ENCODE results near the gene RHOT1.
"Not testable (repeated sequence)": the region's sequence is repeated elsewhere in the genome, so short reads cannot be mapped to it uniquely, and the experiment has no call there.

RHOT1 gene

DNA sequence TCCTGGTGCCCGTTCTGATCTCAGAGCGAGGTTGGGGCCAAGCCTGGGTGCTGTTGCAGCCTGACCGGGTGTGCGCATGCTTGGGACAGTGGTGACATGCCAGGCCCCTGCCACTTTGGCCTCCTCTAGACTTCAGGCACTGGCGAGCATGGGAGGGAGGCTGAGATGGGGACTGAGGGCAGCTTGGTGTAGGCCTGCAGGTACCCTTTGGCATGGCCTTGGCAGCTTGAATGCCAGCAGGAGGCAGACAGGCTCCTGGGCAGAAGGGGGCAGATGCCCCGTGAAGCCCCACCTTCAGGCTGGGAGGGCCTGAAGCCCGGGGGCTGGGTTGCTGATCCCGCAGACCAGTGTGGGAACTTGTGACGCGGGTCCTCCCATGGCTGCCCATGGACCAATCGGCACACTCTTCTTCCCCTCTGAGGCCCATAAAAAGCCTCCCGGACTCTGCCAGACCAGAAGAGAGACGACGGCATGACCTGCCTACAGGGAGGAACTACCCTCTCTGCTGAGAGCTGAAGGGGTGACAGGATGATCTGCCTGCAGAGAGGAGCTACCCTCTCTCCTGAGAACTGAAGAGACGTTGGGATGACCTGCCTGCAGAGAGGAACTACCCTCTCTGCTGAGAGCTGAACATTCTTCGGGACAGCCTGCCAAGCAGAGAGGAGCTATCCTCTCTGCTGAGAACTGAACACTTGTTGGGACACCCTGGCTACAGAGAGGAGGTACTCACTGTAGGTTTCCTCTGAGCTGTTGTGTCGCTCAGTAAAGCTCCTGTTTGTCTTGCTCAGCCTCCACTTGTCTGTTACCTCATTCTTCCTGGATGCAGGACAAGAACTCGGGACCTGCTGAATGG lies 17.5 kb downstream of the RHOT1 start:
- DNase-seq (ENCODE audit: low spot score) = no peak

- peak; percentile 3 for DNase-seq (ENCODE audit: low spot score)
Measured at GRCh38 chr17:32160526-32160925, 18.2 kb downstream of the RHOT1 start.

DNA sequence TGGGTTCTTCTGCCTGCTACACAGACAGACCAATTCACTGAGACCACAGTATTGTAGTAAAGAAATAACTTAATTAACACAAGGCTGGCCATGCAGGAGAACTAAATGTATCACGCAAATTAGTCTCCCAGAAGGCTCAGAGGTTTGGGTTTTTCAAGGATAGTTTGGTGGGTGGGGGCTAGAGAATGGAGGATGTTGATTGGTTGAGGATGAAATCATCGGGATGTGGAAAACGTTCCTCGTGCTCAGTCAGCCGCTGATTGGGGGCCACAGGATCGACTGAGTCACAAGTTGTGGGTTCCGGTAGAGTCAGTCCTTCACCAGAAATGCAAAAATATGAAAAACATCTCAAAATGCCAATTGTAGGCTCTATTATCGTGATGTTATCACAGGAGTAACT lies 18.7 kb downstream of the RHOT1 start:
- DNase-seq (ENCODE audit: low spot score) = peak; percentile 32

GRCh38 chr17:32161506-32162365 lies 19.4 kb downstream of the RHOT1 start:
- DNase-seq (ENCODE audit: low spot score) = peak; percentile 90

GRCh38 chr17:32174889-32175288 lies 32.6 kb downstream of the RHOT1 start:
- DNase-seq (ENCODE audit: low spot score) = no peak

GRCh38 chr17:32178679-32179078 lies 36.4 kb downstream of the RHOT1 start:
- DNase-seq (ENCODE audit: low spot score) = not testable (repeated sequence)

DNA sequence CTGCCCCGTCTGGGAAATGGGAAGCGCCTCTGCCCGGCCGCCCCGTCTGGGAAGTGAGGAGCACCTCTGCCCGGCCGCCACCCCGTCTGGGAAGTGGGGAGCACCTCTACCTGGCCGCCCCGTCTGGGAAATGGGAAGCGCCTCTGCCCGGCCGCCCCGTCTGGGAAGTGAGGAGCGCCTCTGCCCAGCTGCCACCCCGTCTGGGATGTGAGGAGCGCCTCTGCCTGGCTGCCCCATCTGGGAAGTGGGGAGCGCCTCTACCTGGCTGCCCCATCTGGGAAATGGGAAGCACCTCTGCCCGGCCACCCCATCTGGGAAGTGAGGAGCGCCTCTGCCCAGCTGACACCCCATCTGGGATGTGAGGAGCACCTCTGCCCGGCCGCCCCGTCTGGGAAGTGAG lies 36.8 kb downstream of the RHOT1 start:
- not testable (repeated sequence) for DNase-seq (ENCODE audit: low spot score)

- DNase-seq (ENCODE audit: low spot score) = not testable (repeated sequence)
Measured at GRCh38 chr17:32179526-32179925, 37.2 kb downstream of the RHOT1 start.

- not testable (repeated sequence) for DNase-seq (ENCODE audit: low spot score)
Measured at GRCh38 chr17:32180262-32180661, 38.0 kb downstream of the RHOT1 start.

DNA sequence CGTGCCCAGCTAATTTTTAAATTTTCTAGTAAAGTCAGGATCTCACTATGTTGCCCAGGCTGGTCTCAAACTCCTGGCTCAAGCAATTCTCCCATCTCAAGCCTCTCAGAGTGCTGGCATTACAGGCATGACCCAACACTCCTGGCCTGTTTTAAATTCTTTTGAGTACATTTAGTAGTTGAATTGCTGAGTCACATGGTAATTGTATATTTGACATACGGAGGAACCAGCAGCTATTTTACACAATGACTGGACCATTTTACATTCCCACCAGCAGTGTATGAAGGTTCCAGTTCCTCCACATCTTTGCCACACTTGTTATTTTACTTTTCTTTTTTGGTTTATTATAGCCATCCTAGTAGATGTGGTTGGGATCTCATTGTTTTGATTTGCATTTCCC lies 43.6 kb downstream of the RHOT1 start:
- DNase-seq (ENCODE audit: low spot score) = no peak

DNA sequence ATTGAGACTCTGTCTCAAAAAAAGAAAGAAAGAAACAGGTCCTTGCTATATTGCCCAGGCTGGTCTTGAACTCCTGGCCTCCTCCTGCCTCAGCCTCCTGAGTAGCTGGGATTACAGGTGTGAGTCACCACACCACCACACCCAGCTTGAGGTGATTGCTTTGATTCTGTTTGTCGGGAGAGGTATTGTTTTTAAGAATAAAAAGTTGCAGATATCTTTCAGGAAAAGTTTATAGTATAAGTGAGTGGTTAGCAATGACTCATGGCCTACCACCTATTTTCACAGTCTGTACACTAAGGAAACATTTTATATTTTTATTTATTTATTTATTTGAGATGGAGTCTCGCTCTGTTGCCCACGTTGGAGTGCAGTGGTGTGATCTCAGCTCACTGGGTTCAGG lies 45.0 kb downstream of the RHOT1 start:
- DNase-seq (ENCODE audit: low spot score) = no peak

DNA sequence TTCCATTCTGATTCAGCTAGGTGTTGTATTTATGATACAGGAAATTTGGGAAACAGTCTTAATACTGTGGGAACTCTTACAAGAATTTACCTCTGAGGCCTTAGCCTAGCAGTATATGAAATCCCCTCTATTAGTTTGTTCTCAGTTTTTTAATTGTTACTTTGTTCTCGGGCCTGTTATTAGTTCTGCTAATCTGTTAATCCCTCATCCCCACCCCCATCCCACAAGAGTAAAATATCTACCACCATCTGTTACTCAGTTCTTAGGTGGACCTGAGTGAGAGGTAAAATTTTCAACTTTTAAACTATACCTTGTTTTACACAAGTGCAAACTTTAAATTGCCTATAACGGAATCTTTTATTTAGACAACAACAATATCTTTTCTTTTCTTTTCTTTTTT lies 47.0 kb downstream of the RHOT1 start:
- no peak for DNase-seq (ENCODE audit: low spot score)

- DNase-seq (ENCODE audit: low spot score) = peak; percentile 21
Measured at GRCh38 chr17:32191306-32191705, 49.0 kb downstream of the RHOT1 start.

DNA sequence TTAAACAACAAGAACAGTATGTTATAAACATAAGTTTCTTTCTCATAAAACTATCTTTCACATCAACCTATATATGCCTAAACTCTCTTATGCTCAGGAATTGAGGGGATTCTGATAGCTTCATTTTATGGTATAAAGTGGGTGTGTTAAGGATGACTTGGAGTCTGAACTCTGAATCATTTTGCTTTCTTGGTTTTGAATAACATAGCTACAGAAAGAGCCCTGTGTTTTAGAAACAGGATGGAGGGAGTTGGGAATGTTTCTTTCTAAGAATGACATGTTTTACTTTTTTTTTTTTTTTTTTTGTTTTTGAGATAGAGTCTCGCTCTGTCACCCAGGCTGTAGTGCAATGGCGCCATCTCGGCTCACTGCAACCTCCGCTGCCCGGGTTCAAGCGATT lies 50.1 kb downstream of the RHOT1 start:
- no peak for DNase-seq (ENCODE audit: low spot score)

DNA sequence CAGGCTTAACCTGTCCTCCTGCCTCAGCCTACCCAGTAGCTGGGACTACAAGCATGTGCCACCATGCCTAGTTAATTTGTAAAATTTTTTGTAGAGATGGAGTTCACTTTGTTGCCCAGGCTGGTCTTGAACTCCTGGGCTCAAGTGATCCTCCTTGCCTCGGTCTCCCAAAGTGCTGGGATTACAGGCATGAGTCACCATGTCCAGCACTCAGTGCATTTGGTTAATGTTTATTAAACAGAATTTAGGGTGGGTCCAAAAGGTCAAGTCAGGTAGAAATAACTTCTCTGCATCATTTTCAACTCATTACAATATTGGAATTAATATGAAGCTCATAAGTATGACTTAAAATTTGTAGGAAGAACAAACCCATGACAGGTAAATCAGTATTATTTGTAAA lies 55.7 kb downstream of the RHOT1 start:
- no peak for DNase-seq (ENCODE audit: low spot score)

DNA sequence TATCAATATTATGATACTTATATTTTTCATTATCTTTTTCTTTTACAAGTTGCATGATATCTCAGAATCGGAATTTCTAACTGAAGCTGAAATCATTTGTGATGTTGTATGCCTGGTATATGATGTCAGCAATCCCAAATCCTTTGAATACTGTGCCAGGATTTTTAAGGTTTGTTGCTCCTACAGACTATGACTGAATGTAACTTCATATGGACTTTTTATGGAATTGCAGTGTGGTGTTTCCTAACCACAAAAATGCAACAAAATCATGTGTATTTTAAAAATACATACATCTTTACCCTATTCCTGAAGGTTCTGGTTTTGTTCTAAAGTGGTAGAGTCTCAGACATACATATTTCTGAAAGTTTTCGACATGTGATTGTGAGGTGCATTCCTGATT lies 64.6 kb downstream of the RHOT1 start:
- DNase-seq (ENCODE audit: low spot score) = no peak

- no peak for DNase-seq (ENCODE audit: low spot score)
Measured at GRCh38 chr17:32208436-32208835, 66.1 kb downstream of the RHOT1 start.

GRCh38 chr17:32209608-32210007 lies 67.3 kb downstream of the RHOT1 start:
- DNase-seq (ENCODE audit: low spot score) = no peak

DNA sequence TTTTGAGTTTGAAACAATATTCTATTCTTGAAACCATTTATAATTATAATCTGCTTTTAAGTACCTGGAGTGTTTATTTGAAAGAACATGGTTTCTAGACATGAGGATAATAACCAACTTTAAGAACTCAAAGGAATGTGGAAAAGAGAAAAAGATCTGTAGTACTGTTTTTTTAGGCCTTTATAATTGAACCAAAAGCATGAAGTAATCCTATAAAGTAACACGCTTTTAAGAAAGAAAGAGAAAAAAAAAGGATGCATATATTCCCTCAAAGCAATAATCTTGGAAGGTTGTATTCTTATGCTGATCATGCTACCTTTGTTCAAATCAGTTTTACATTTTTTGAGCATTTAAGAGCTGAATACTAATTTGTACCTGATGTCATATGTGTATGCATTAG lies 69.4 kb downstream of the RHOT1 start:
- DNase-seq (ENCODE audit: low spot score) = no peak

- DNase-seq (ENCODE audit: low spot score) = no peak
Measured at GRCh38 chr17:32215696-32216095, 73.4 kb downstream of the RHOT1 start.

GRCh38 chr17:32222621-32223020 lies 80.3 kb downstream of the RHOT1 start:
- DNase-seq (ENCODE audit: low spot score) = peak; percentile 73

GRCh38 chr17:32223703-32224102 lies 81.4 kb downstream of the RHOT1 start:
- no peak for DNase-seq (ENCODE audit: low spot score)

DNA sequence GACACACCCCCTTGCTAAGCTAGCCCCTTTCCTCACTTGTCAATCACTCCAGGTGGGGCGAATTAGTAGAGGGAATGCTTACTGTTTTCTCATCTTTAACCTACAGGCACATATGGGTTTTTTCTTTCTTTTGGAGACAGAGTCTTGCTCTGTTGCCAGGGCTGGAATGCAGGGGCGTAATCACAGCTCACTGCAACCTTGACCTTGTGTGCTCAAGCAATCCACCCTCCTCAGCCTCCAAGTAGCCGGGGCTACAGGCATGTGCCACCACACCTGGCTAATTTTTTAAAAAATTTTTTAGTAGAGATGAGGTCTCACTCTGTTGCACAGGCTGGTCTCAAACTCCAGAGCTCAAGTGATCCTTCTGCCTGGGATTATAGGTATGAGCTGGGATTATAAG lies 84.6 kb downstream of the RHOT1 start:
- DNase-seq (ENCODE audit: low spot score) = no peak
